HL-60/S4 (cell line): ENCODE measurements around the gene CACNA1C.

ENCODE experiments used
- in situ Hi-C: fragments of 300-500 bp; cut with MboI; formaldehyde crosslinking; loops from 2 replicates; pipeline ENCODE4 v1.14.3; 2022; ENCODE audit warnings: low sequenced_read_pairs

CACNA1C gene

DNA sequence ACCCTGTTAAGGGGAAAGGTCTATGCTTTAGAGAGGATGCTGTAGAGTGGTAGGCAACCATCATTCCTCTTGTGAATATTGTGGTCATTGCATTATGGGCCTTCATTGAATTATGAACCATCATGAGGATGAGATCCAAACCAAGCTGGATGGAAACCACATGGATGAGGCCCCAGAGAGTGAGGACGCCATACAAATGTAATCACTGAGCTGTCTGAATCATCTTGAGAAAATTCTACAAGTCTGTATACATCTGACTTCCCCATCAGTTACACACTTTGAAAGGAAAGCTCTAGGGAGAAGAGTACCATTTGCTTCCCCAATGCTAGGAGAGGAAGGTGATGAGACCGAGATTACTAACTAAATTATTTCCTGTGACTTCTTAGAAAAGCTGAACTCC, 172.9 kb downstream of the CACNA1C start:
- in situ Hi-C loops, result no loop called here

DNA sequence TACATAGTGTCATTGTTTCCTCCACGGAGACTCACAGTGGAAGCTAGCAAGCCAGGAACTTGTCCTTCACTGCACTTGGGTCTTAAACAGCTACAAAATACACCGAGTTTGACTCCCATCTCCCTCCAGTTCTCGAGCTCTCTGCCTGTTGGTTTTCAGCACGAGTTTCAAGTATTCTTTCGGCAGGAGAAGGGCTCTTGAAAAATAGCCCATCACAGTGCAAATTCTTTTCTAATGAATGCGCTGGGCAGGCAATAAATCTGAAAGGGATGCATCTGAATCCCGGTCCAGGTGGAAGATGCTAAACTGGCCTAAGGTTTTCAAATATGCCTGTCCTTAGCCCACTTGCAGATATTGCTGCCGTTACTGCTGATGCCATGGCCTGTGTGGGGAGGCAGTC, 173.9 kb downstream of the CACNA1C start:
- in situ Hi-C loops, result no loop called here

DNA sequence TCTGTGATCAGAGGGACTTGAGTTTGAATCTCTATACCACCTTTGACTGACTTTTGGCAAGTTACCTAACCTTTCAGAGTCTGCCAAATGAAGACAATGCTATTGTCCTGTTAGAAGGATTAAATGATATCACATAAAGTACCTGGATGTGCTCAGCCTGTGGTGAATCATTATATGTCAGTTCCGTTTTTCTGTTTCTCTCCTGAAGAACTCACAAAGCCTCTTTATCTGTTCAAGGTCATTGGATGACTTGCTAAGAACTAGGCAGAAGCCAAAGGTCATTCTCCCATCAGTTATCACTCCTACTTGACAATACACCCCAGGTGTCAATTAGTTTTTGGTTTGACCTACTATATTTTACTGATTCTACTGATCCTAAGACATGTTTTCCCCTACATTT, 174.6 kb downstream of the CACNA1C start:
- in situ Hi-C loops, result no loop called here

DNA sequence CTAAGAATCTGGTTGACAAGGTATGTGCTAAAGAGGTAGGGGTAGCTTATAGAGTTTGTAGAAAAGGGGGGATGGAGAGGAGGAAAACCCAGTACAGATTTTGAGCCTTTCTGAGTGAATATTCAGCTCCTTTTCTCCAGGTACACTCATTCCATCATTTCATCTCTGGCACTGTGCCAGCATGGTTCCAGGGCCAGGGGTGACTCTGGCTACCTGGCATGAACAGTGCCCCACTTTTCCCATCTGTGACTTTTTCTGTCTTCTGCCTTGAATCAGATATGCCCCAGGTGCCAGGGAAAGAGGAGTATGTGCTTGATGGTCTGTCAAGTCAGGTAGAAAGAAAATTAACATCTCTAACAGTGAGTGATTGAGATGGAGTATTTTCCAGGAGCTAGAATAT, 175.7 kb downstream of the CACNA1C start:
- in situ Hi-C loops, result no loop called here

DNA sequence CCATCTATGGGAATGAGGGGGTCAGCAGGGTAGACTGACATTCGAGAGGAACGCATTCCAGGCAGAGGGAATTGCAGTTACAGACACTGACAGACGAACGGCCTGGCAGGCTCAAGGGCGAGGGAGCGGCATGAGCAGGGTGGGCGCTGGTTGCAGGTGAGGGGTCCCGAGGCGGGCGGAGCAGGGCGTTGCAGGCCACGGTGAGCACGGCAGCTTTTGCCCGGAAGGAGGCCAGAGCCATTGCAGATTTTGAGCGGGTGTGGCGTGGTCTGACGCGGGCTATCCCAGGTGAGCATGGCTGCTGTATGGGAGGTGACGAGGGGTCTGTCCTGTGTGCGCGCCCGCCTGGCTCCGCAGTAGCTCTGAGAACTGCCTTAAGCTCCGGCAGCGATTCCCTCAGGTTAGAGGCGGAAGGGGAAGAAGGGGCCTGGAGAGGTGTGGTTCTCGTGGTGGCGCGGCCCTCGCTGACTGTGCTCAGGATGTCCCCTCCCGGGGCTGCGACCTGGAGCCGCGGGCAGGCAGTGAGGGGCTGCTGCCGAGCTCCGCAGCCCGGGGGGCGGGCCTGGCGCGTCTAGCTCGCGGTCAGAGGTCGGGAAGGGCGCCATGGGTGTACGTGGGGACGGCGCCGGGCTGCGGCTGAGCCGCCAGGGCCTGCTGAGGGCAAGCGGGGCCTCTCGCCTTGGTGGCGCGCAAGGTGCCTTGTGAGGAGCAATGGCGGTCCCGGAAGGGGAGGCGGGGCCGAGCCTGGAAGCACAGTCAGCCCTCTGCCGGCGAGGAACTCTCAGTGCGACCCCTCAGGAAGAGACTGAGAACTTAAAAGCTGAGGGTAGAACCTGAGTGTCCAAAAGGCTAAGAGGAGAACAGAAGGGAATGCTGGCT, 177.1 kb downstream of the CACNA1C start:
- in situ Hi-C loops, result no loop called here

DNA sequence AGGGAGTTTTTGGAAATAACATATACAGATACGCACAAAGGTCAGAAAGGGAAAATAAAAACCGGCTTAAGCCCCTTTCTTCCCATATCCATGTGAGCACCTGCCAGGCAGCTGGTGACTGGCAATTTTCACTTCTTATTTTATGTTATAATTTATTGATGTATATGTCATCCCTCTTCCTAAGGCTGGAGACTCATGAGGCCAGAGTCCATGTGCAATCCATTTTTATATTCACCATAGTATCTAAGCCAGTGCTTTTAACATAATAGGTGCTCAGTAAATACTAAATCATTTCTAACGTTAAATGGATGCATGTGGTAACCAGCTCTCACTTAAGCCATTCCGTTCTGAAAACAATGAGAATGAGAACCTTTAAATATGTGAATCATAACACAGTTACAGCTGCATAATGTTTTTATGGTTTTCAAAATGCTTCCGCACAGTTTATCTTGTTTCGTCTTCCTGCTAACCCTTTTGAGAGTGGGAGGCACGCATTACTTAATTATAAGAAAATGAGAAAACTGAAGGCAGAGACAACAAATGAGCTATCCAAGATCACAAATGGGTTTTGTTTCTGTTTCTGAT, 178.3 kb downstream of the CACNA1C start:
- in situ Hi-C loops, result no loop called here

DNA sequence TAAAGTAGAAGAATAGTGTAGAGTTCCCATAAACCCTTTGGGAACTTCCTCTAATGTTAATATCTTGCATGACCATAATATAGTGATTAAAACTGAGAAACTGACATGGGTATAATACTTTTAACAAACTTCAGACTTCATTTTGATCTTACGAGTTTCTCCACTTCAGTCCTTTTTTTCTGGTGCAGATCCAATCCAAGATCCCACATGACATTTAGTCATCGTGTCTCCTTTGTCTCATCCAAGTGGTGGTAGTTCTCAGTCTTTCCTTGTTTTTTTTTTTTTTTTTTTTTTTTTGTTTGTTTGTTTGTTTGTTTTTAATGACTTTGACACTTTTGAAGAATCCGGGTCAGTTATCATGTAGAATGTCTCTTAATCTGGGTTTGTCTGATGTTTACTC, 179.2 kb downstream of the CACNA1C start:
- in situ Hi-C loops, result no loop called here

DNA sequence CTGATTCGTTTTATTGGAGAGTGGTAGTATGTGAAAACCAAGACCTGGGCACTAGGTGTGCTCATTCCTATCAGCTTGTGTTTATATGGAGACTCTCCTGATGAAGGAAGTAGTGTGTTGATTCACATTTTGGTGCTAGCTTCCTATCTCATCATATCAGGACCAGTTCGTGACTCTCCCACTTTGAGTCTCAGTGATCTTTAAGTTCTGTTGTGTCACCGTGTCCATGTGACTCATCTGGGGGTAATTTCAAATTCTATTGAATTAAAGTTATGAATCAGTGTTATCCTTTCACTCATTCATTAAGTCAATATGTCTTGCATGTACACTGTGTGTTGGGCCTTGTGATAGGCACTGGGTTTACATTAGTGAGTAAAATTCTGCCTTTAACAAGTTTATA, 180.2 kb downstream of the CACNA1C start:
- in situ Hi-C loops, result no loop called here

DNA sequence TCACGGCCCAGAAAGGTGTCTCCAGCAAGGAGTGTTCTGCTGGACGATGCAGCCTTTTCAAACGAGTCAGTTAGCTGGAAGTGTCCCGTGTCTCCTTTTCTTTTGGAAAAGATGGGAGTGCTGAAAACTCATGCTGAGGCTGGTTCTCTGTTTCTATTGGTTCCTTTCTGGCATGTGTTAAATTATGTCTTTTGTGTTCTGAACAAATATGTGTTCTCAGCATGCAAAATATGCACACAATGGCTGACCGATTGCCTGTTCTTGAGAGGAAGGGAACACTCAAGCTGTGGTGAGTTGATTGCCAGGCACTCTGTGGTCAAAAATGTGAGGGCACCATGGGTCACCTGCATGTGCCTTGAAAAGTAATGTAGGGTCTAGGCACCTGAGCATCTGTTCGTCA, 181.3 kb downstream of the CACNA1C start:
- in situ Hi-C loops, result no loop called here

DNA sequence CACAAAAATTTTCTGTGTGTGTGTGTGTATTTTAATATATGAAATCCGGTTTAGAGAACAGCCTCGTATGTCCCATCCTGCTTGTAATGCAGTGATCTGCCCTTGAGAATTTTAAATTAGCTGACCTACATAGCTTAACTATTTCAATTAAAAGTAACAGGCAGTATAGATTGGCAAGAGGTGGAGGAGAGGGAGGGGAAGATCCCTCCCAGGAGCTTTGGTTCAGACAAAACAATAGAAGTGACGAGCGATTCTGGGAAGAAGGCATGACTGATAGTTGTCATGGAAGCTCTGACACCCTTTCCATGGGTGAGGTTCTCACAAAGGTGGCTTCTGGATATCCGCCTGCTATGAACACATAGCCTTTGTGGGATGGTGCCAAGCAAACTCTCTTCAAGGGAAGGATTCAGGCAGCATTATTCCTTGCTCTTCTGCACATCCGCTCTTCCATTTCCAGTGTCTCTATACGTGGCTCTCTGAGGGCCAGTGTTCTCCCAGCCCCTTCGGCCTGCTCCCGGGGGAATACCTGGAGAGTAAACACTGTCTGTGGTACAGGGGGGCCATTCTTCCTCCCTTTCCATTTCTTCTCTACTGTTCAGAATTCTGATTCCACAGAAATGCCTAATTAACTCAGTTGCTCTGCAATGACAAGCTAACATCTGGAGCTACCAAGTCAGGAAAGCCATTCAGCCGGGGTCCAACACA, 182.0 kb downstream of the CACNA1C start:
- in situ Hi-C loops, result no loop called here

DNA sequence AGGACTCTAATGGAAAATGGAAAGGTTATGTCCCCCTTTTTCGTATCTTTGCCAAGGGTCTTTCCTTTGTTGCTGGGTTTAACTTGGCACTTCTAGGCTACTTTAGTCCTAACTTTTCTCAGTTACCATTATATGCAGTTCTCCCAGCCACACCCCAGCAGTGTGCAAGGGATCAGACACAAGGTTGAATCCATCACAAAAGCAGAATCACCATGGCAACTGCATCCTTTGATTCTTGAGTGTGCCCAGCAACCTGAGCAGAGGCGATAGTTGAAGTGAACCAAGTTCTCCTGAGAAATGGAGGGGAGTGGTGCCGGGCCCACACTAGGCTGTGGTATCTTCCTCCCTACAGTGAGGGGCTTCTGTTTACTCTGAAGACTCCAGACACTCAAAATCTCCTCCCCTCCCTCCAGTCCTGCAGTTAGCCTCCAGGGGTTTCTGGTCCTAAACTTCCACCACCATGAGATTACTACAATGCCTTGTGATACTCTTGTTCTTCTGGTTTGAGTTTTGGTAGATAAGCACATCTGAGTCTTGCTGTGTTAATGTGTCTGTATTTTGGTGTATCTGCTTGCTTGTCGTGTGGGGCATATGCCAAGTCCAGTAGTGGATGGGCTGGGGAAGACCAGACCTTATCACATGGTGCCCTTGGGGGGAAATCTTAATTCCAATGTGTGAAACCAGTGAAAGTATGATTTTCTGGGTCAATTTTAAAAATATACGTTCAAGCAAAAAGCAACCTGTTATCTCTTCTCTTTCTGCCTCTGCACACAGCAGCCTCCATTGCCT, 183.9 kb downstream of the CACNA1C start:
- in situ Hi-C loops, result no loop called here

DNA sequence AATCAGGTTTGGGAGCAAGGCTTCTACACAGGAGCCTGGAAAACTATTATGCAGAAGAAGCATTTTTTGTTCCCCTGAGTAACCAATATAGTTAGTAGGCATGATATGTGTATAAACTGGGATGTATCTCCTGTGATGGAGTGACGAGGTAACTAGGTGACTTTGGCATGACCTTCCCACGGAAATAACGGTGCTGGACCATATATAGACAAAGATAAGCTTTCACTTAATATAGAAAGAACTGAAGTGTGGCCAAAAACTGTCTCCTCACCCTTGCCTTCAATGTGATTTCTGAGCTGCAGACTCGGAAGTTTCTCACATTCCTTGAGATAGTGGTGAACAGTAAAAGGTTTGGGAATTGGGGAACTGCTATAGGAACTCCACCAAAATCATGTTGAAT, 185.3 kb downstream of the CACNA1C start:
- in situ Hi-C loops, result no loop called here

DNA sequence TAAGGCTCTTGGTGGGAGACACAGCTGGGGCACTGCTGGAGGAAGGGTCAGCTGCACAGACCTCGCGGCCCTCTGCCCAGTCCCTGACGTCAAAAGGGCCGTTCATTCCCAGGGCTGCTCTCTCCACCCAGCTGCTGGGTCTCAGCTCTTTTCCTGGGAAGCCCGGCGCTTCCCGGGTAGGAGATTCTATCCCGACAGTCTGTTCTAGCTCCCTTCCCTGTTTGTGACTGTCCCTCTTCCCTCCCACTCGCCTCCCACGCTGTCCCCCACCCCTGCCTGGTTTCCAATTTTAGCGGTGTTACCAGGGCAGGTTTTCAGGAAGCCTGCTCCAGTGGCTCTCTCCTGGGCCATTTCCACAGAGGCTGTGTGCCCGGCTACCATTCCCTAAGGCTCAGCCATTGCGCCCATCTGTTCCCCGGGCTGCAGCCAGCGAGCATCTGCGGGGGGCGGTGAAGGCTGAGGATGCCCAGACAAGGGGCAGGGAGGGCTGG, 186.6 kb downstream of the CACNA1C start:
- in situ Hi-C loops, result no loop called here

DNA sequence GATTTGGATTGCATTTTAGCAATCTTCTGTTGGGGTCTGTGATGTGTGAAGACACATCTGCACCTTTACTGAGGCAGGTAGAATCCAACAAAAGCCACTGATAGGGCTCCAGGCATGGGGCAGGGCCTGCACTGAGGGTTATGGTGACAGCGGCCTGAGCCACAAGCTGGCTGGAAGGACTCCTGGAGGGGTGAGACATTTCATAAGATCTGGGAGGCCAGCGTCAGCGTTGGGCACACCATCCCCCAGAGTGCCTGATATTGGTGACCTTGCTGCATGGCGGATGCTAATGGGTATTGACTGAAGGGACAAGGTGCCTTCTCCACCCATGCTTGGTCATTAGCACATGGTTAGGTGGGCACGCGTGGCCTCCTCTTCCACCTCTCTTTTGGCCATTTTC, 187.6 kb downstream of the CACNA1C start:
- in situ Hi-C loops, result no loop called here

DNA sequence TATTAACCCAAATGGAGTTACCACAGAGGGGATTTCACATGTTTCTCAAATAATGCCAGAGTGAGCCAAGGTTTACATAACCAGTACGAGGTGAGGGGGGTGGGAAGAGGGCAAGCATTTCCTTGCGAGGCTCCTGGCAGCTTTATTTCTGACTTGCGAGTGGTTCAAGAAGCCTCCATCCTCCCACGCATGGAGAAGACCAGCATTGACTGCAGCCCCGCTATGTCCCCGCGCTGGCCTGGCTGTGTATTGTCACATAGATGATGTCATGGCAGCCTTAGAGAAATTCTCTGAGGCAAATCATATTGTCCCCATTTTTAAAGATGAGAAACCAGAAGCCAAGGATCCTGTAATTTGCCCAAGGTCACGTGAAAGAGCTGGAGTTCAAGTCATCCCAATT, 188.2 kb downstream of the CACNA1C start:
- in situ Hi-C loops, result no loop called here

DNA sequence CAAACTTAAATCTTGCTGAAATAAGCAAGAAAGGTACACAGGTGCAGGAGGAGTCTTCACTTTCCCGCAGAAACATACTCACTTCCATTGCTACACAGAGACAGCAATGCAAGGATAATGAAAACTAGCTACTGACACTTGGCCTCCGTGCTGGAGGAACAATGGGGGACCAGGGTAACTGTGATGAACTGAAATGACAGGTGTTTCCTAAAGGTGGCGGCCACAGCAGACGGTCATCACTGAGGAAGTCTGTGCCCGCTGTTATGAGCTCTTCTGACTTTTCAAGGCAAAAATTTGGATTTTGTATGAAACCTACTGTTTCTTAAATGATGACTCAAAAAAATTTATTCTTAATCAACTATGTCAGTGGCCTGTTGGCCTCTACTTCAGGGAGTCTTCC, 189.4 kb downstream of the CACNA1C start:
- in situ Hi-C loops, result no loop called here

DNA sequence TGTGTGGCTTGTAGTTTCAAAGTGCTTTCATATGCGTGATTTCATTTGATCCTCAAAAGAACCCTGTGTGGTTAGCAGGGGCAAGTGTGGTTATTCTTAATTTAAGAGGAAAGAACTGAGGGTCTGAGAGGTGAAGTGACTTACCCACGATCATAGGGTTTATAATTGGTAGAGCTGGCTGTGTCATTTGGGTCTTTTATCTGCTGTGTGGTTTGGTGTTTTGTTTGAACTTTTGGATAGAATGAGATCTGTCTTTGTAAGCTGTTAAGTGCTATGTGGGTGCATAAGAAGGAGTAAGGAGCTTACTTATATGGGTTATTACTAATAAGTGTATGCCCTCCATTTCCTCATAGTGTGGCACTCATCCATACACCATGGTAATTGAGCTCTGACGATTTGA, 190.0 kb downstream of the CACNA1C start:
- in situ Hi-C loops, result no loop called here

DNA sequence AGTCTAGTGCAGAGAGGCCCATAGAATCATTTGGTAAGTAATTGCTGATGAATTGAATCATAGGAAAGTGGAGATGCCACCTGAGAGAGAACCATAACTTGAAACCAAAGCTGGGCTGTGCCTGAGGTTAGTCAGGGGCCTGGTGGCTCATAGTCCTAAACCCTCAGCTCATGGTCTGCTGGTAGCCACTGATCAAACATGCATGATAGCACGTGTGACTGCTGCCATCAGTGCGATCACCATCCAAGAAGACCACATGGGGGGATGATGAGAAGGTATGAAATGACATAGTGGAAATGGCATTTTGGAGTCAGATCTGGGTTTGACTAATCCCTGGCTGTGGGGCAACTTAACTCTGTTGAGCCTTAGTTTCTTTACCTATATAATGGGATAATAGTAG, 190.5 kb downstream of the CACNA1C start:
- in situ Hi-C loops, result no loop called here

DNA sequence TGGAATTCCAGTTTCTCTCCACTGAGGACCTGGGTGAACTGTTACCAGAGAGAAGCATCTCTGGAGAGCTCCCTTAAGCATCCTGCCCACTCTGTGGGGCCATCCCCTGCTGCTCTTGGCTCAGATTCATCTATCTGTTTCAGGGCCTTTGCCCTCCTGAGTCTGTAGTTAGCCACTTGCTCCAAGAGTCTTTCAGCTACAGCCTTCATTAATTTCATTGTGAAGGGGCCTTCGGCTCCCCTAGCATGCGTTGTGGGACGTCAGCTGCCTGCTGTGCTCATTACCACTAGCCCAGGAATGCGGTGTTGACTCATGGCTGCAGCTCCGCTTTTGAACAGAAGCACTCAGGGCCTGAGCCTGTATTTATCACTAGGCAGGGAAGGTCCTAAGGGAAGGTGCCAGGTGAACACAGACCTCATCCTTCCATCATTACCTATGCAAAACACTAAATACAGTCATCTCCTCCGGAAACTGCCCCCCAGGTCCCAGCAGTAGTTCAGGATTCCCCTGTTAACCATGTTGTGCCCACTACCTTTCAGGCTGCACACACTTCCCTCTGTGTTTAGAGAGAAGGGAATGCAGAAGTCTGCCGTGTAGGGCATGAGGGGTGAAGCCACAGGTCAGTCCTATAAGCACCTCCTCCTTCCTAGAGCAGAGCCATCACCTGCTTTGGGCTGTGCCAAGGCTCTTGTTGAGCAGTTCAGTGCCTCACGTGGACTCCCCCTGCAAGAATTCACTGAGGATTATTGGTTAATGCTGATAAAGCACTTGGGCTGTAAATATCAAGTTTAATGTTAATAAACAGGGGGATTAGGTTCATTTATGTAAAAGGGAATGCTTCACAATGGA, 191.4 kb downstream of the CACNA1C start:
- in situ Hi-C loops, result no loop called here

DNA sequence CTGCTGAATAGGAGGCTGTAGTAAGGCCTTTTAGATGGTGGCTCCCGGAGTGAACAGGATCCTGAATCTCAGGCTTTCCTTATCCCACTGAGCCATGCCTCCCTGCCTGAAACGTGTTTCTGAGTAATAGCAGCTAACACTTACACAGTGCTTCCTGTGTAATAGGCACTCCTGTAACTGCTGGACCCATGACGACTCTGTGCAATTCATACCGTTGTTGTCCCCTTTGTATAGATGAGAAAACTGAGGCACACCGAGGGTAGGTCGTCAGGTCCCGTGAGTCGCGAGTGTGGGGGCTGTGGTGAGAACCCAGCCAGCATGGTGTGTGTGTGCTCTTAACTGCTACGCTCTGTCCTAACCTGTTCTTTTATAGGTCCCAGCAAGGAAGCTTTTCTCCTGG, 193.6 kb downstream of the CACNA1C start:
- in situ Hi-C loops, result no loop called here
